Activated B cell treated with CpG ODN at 0.5 μM for 24 hours (primary cell): ENCODE measurements around the gene ARL4D. TPM values are rescaled to one million over a fixed set of nuclear protein-coding genes. Genes with fewer than 3 reads are reported as not detected.

ENCODE experiments used
- ATAC-seq: fragments of 200-7000 bp; cut with Tn5 transposase; one replicate; pipeline ENCODE4 v1.10.0; 2021; ENCODE audit warnings: low read depth, mild to moderate bottlenecking, moderate library complexity
- CTCF ChIA-PET: fragments of 350-600 bp; sonication (Branson Sonifier 250); formaldehyde crosslinking; loops from one replicate; lab custom pipeline; 2021; ENCODE audit warnings: antibody characterized with exemption; lab: Charles Lee
- POLR2A ChIA-PET: fragments of 350-600 bp; sonication (Branson Sonifier 250); formaldehyde crosslinking; loops from one replicate; lab custom pipeline; 2021; ENCODE audit warnings: antibody characterized with exemption; lab: Charles Lee
- DNase-seq: peaks from one replicate; pipeline ENCODE4 v3.0.0; 2022
- H3K27ac Mint-ChIP-seq: one replicate; pipeline ENCODE4 v1.8.0; 2020; ENCODE audit warnings: mixed read lengths
- H3K27me3 Mint-ChIP-seq: one replicate; pipeline ENCODE4 v1.8.0; 2021; ENCODE audit warnings: mixed read lengths
- H3K36me3 Mint-ChIP-seq: one replicate; pipeline ENCODE4 v1.8.0; 2021; ENCODE audit warnings: low read depth, mixed read lengths
- H3K4me1 Mint-ChIP-seq: one replicate; pipeline ENCODE4 v1.8.0; 2021; ENCODE audit warnings: mixed read lengths
- H3K4me3 Mint-ChIP-seq: one replicate; pipeline ENCODE4 v1.8.0; 2020; ENCODE audit warnings: mild to moderate bottlenecking, mixed read lengths
- H3K9me3 Mint-ChIP-seq: one replicate; pipeline ENCODE4 v1.8.0; 2020; ENCODE audit warnings: mixed read lengths
- CTCF ChIP-seq: fragments of 200-600 bp; IDR thresholded peaks from one replicate; pipeline ENCODE4 v1.8.0; 2022; ENCODE audit warnings: antibody characterized with exemption, mild to moderate bottlenecking
- intact Hi-C: fragments of 100-400 bp; cut with micrococcal nuclease; formaldehyde crosslinking; loops from one replicate; pipeline ENCODE4 v1.15.1; 2024
- total RNA-seq: library from RNA; stranded (reverse); gene quantifications from 2 replicates; pipeline ENCODE4 v1.2.3, GENCODE V29; 2022

ARL4D gene
- total RNA-seq, 1 donor from 2014 or later = 5.8 TPM

- Mint-ChIP-seq H3K4me3 (peak overlapping the region; percentile 95), H3K4me1 (peaks cover 61% of the 10 kb centered on the region), H3K9me3 (no peaks in the 10 kb centered on the region), H3K27ac (peak overlapping the region; percentile 100), H3K27me3 (no peaks in the 10 kb centered on the region), H3K36me3 (peaks cover 3% of the 10 kb centered on the region)
- CTCF ChIA-PET = interaction anchor here (1.2 to 2.2 kb wide), 5 partner anchors 19 to 115 kb away, joined by 3 to 16 read pairs (median 8); partner anchors contain the start of gene DHX8
- POLR2A ChIA-PET = interaction anchor here (0.5 to 9.5 kb wide), 53 partner anchors 9 to 1792 kb away, joined by 3 to 546 read pairs (median 5); partner anchors contain the start of genes ARL4D, BECN1, BRCA1 and DHX58
- ATAC-seq (peak; percentile 50), DNase-seq (peak; percentile 64)
- TF ChIP-seq CTCF = no peak
- intact Hi-C loops = loop anchor here (1.0 kb wide), 4 partner anchors 9 to 114 kb away; partner anchors contain the start of gene DHX8
Measured at GRCh38 chr17:43368740-43369506, 29.9 kb upstream of the ARL4D start.

- POLR2A ChIA-PET = interaction anchor here (0.6 to 9.5 kb wide), 12 partner anchors 11 to 1725 kb away, joined by 3 to 546 read pairs (median 40); partner anchors contain the start of genes ARL4D, DHX8 and TMEM106A
- no peak for TF ChIP-seq CTCF
- H3K4me1 Mint-ChIP-seq = peaks cover 64% of the 10 kb centered on the region
- CTCF ChIA-PET = interaction anchor here (1.5 kb wide), 1 partner anchor 18 kb away, joined by 5 read pairs; no protein-coding TSS in a partner anchor
- peaks cover 3% of the 10 kb centered on the region for H3K36me3 Mint-ChIP-seq
- H3K9me3 Mint-ChIP-seq = no peaks in the 10 kb centered on the region
- DNase-seq (no peak), ATAC-seq (no peak)
- no peaks in the 10 kb centered on the region for H3K27me3 Mint-ChIP-seq
- H3K4me3 Mint-ChIP-seq = peak overlapping the region; percentile 95
- H3K27ac Mint-ChIP-seq = peak overlapping the region; percentile 100
- intact Hi-C loops = no loop called here
Measured at GRCh38 chr17:43369986-43370385, 28.8 kb upstream of the ARL4D start.

GRCh38 chr17:43371227-43371821, 27.5 kb upstream of the ARL4D start:
- no peak for ATAC-seq
- intact Hi-C loops = no loop called here
- CTCF ChIA-PET = no interaction called here

GRCh38 chr17:43372273-43372911, 26.4 kb upstream of the ARL4D start:
- Mint-ChIP-seq H3K27ac (peak overlapping the region; percentile 90), H3K27me3 (no peaks in the 10 kb centered on the region), H3K9me3 (no peaks in the 10 kb centered on the region), H3K4me1 (peaks cover 64% of the 10 kb centered on the region), H3K36me3 (peaks cover 3% of the 10 kb centered on the region), H3K4me3 (peak overlapping the region; percentile 74)
- intact Hi-C loops = no loop called here
- ATAC-seq = peak; percentile 60
- DNase-seq = peak; percentile 54
- CTCF ChIA-PET = interaction anchor here (0.8 to 1.5 kb wide), 4 partner anchors 16 to 111 kb away, joined by 3 to 7 read pairs (median 4); no protein-coding TSS in a partner anchor
- no peak for TF ChIP-seq CTCF
- POLR2A ChIA-PET = interaction anchor here (0.7 to 9.5 kb wide), 10 partner anchors 13 to 1552 kb away, joined by 3 to 546 read pairs (median 12); partner anchors contain the start of genes ARL4D, DHX8 and RPL27

More at GRCh38 chr17:43371227-43371821, 27.5 kb upstream of the ARL4D start:
- Mint-ChIP-seq H3K4me3 (no peak overlapping the region), H3K36me3 (peaks cover 3% of the 10 kb centered on the region), H3K9me3 (no peaks in the 10 kb centered on the region), H3K4me1 (peaks cover 70% of the 10 kb centered on the region), H3K27ac (peak overlapping the region; percentile 90), H3K27me3 (no peaks in the 10 kb centered on the region)
- TF ChIP-seq CTCF = no peak
- DNase-seq = no peak
- POLR2A ChIA-PET = interaction anchor here (1.0 to 9.5 kb wide), 4 partner anchors 12 to 112 kb away, joined by 7 to 546 read pairs (median 106); partner anchors contain the start of gene DHX8
